NCI-H345 treated with DMSO at 0.1 percent for 48 hours (cell line): ENCODE measurements around the gene AOC3.
"Not testable (repeated sequence)": the region's sequence is repeated elsewhere in the genome, so short reads cannot be mapped to it uniquely, and the experiment has no call there.

ENCODE experiments used
- DNase-seq: peaks from one replicate; lab custom pipeline; 2025; ENCODE audit not compliant: unreplicated experiment; lab: John Stamatoyannopoulos, UW

Gene AOC3

GRCh38 chr17:42844761-42845555 is 6.0 kb upstream of the AOC3 start:
- DNase-seq = no peak

- no peak for DNase-seq
Observed at GRCh38 chr17:42845556-42845917, 5.5 kb upstream of the AOC3 start.

DNA sequence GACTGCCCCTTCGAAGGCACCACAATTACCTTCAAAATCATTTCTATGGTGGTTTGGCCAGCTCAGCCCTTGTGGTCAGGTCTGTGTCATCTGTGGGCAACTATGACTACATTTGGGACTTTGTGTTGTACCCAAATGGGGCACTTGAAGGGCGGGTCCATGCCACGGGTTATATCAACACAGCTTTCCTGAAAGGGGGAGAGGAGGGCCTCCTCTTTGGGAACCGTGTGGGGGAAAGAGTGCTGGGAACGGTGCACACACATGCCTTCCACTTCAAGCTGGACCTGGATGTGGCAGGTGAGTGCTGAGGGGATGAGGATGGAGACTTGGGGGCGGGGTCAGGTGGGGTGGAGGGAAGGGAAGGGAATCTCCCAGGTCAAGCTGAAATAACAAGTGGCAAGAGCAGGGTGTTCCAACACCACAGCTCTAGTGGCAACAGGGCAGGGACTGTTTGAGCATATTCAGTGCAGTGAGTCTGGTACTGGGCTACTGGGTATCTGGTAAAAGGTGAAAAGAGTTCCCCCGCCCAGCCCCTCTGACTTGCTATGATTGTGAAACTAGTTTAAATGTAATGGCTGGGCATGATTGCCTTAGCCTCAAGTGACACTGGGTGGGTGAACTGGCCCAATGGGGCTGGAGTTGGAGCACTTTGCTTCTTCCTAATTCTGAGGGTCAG is 4.9 kb upstream of the AOC3 start:
- DNase-seq = no peak

DNA sequence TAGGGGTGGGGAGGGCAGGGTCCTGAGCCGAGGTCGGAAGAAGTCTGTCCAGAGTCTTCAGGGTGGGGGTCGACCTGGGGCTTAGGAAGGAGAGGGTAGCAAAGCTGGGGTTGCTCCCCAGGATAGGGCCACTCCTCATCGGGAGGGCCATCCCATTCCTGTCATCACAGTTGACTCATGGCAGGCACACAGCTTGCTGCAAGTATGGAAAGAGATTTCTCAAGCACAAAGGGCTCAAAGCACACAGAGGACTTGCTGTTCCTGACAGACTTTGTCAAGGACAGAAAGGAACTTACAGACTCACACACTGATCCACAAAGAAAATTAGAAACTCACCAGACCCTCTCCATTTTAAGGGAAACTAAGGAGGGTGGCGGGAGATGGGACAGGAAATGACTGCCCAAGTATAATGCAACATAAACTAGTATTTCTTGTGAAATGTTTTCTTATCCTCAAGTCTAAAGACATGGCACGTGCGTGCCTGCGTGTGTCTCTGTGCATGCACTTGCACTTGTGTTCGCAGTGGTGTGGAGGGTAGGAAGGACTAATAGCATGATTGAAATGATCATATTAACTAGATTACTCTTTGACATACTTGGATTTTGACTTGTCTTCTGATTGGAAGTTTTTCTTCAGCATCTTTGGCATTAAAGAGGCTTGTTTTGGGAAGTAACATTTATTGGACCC is 4.3 kb upstream of the AOC3 start:
- no peak for DNase-seq

DNA sequence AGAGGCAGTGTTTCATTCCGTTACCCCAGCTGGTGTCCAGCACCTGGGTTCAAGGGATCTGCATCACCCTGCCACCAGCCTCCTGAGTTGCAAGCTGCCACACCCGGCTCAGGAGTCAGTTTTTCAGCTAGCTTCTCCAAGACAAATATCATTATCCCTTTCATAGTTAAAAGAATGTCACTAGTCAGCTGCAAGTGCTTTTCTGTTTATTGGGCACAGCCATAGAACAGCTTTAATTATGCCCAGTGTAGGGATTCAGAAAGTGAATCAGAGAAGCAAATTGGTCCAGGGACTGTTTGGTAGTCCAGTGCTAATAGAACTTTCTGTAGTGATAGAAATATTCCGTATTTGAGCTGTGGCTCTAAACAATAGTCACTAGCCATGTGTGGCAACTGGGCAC is 2.9 kb upstream of the AOC3 start:
- no peak for DNase-seq

- DNase-seq = no peak
Observed at GRCh38 chr17:42849031-42849430, 2.0 kb upstream of the AOC3 start.

- no peak for DNase-seq
Observed at GRCh38 chr17:42849451-42850181, 1.4 kb upstream of the AOC3 start.

- not testable (repeated sequence) for DNase-seq
Observed at GRCh38 chr17:42851371-42852240, 607 bp downstream of the AOC3 start.

- no peak for DNase-seq
Observed at GRCh38 chr17:42852351-42852750, 1.4 kb downstream of the AOC3 start.

DNA sequence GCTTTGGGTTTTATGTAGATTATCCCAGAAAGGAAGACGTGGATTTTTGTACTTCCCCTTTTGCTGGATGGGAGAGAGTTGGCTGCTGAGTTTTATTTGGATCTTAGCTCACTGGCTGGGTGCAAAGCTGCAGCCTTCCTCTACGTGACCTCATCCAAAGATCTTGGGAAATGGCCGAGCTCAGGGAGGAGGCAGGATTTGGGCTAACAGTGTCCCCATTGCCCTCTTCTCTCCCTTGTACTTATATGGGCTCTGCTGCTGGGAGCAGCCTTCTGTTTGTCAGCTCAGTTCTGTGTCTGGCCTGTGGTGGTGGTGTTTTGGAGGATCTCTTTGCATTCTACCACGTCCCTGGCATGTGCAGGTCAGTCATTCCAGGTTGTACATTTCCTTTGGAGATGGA is 2.0 kb downstream of the AOC3 start:
- DNase-seq = no peak

DNA sequence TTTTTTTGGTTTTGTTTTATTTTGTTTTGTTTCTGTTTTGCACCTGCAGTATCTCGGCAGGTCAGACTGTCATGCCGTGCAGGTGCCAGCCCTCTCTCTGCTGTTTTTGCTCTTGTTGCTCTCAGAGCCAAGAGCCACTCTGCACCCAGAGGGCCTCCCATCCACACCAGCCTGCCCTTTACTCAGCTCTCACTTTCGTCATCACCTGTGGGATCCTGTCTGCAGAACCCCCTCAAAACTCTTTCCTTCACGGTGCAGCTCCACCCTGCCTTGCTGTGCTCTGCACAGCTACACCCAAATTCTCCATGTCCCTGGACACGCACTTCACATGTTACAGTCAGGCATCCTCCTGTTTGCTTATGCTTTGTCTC is 2.6 kb downstream of the AOC3 start:
- no peak for DNase-seq

- DNase-seq = no peak
Observed at GRCh38 chr17:42853968-42854790, 3.2 kb downstream of the AOC3 start.

- DNase-seq = no peak
Observed at GRCh38 chr17:42855048-42855596, 4.1 kb downstream of the AOC3 start.

DNA sequence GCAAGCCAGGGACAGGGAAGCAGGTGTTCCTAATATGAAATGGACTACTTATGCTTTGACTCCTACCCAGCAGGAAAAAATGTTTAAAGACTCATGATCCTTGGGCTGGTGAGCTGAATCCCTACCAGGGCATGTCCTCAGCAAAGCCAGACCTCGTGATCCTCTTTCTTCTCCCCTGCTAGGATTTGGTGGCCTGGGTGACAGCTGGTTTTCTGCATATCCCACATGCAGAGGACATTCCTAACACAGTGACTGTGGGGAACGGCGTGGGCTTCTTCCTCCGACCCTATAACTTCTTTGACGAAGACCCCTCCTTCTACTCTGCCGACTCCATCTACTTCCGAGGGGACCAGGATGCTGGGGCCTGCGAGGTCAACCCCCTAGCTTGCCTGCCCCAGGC is 5.1 kb downstream of the AOC3 start:
- not testable (repeated sequence) for DNase-seq

DNA sequence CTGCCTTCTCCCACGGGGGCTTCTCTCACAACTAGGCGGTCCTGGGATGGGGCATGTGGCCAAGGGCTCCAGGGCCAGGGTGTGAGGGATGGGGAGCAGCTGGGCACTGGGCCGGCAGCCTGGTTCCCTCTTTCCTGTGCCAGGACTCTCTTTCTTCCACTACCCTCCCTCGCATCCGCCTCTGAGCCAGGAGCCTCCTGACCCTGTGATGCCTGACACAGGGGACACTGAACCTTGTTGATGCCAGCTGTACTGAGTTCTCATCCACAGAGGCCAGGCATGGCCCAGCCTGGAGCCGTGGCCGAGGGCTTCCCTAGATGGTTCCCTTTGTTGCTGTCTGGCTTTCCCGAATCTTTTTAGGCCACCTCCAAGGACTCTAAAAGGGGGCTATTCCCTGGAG is 5.5 kb downstream of the AOC3 start:
- not testable (repeated sequence) for DNase-seq

GRCh38 chr17:42857389-42857788 is 6.4 kb downstream of the AOC3 start:
- no peak for DNase-seq

DNA sequence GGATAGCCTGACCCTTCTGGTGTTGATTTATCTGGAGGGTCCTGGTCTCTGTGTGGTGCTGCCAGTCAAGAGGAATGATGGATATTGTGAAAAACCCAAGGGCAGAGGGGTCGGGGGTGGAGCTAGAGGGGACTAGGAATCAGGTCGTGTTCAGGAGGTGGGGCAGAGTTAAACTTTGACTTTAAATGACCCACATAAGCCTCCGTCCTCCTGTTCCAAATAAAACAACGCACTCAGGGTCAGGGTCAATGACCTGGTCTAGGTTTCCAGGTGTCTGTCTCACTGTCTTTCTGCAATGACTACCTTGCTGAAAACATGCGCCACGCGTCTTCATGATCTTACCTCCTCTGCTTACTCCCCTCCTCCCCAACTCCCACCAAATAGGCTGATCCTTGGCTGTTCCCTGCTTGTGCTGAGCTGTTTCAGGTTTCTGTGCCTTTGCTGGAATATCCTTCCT is 14.7 kb downstream of the AOC3 start:
- DNase-seq = no peak

GRCh38 chr17:42866216-42866615 is 15.2 kb downstream of the AOC3 start:
- no peak for DNase-seq
